Fibroblast of the aortic adventitia (primary cell): ENCODE measurements around the gene PLPP4. TPM values are rescaled to one million over a fixed set of nuclear protein-coding genes. Genes with fewer than 3 reads are reported as not detected.

Source experiments
- DNase-seq: peaks from one replicate; pipeline ENCODE4 v3.0.0-alpha.2; 2010; ENCODE audit warnings: low read depth
- H3K4me3 ChIP-seq: 2 replicates; pipeline ENCODE4 v1.5.1; 2011; ENCODE audit warnings: low read depth, mild to moderate bottlenecking, control low read depth, low read length, moderate library complexity
- CTCF ChIP-seq: IDR thresholded peaks from 2 replicates; pipeline ENCODE4 v1.5.1; 2011; ENCODE audit warnings: mild to moderate bottlenecking, low read length, control low read depth, inconsistent platforms; ENCODE audit not compliant: insufficient read depth
- total RNA-seq: library from RNA; depleted of rRNA; stranded (reverse); fragments of >200 nt; gene quantifications from 2 replicates; pipeline ENCODE4 v1.2.3, GENCODE V29; 2012; ENCODE audit warnings: low replicate concordance

PLPP4 gene
- total RNA-seq, 1 donor: 7.5 TPM

DNA sequence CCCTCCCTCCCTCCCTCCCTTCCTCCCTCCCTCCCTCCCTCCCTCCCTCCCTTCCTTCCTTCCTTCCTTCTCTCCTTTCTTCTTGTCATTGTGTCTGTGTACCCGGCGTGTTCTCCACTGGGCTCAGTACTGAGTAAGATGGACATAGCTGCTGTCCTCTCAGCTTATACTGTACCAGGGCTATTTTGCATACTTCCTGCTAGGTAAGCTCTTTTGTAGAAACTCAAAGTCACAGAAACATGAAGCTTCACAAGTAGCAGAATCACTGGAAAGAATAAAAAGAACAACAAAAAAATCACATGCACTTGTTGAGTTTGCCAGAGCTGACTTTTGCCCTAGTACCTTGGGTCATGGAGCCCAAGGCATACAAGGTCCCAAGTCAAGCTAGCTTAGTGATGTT is 125.7 kb downstream of the PLPP4 start:
- H3K4me3 ChIP-seq: no peak overlapping the region
- DNase-seq: no peak
- TF ChIP-seq CTCF: no peak

- TF ChIP-seq CTCF: no peak
- H3K4me3 ChIP-seq: no peak overlapping the region
- DNase-seq: peak; percentile 14
Measured at GRCh38 chr10:120583424-120584108, 126.5 kb downstream of the PLPP4 start.

DNA sequence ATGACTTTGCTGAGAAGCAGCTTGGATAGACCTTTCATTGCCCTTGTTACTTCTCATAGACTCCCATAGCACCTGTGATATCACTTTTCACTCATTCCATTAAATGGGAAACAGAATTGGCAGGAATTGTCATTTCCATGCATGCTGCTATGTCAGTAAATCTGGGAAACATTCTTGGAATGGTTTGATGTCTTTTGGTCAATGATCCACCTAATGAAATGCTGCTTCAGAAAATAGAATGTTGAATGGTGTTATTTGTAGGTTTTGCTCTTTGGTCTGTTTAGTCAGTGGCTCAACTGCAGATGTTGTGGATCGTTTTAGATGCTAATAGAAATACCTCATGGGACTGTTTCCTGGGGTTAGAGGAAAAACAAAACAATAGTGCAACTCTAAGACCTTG is 127.8 kb downstream of the PLPP4 start:
- no peak for TF ChIP-seq CTCF
- no peak for DNase-seq
- no peak overlapping the region for H3K4me3 ChIP-seq

- DNase-seq: peak; percentile 52
- no peak overlapping the region for H3K4me3 ChIP-seq
- TF ChIP-seq CTCF: no peak
Measured at GRCh38 chr10:120586471-120586872, 129.4 kb downstream of the PLPP4 start.

GRCh38 chr10:120587061-120587460 is 130.0 kb downstream of the PLPP4 start:
- no peak for DNase-seq
- no peak overlapping the region for H3K4me3 ChIP-seq
- no peak for TF ChIP-seq CTCF

- no peak for DNase-seq
- no peak for TF ChIP-seq CTCF
Measured at GRCh38 chr10:120588311-120588710, 131.3 kb downstream of the PLPP4 start.

DNA sequence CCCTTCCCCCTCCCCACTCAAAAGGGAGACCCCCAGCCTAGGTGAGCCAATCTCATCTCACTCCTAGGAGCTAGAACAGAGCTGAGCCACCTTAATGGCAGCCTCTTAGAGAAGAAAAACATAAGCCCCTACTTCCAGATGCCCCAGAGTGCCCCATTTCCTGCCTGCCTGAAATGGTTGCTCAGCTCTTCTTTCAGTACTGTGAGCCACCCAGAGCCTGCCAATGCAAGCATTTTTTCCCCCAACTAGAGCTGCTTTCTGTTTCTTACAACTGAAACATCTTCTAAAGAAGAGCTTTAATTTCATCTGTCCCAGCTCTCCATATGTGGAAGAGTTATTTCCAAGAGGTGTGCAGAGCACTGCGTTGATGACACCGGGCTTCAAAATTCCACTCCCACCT is 136.7 kb downstream of the PLPP4 start:
- no peak for TF ChIP-seq CTCF
- no peak overlapping the region for H3K4me3 ChIP-seq
- DNase-seq: no peak

More at GRCh38 chr10:120588311-120588710, 131.3 kb downstream of the PLPP4 start:
- H3K4me3 ChIP-seq: no peak overlapping the region
